Naive B cell (primary cell): ENCODE data around the gene CAMK2G. TPM values are rescaled to one million over a fixed set of nuclear protein-coding genes. Genes with fewer than 3 reads are reported as not detected.

Experiments used
- ATAC-seq, 2 donors: fragments of 150-1000 bp; cut with Tn5 transposase; 2 replicates each; pipeline ENCODE4 v1.10.0; 2021; ENCODE audit warnings: low read depth in 2 of 2, mild to moderate bottlenecking in 2 of 2, moderate library complexity in 2 of 2
- DNase-seq: peaks from one replicate; pipeline ENCODE4 v3.0.0; 2022
- H3K27ac Mint-ChIP-seq, 6 donors: one replicate each; pipeline ENCODE4 v1.8.0; 2020 to 2022; ENCODE audit warnings: mild to moderate bottlenecking in 6 of 6, mixed read lengths in 6 of 6, moderate library complexity in 5 of 6, inconsistent platforms in 2 of 6
- H3K27me3 Mint-ChIP-seq, 3 donors: one replicate each; pipeline ENCODE4 v1.8.0; 2021 to 2022; ENCODE audit warnings: mixed read lengths in 3 of 3, mild to moderate bottlenecking in 1 of 3
- H3K36me3 Mint-ChIP-seq, 2 donors: one replicate each; pipeline ENCODE4 v1.8.0; 2020 to 2022; ENCODE audit warnings: mixed read lengths in 2 of 2, inconsistent platforms in 1 of 2, mild to moderate bottlenecking in 1 of 2
- H3K4me1 Mint-ChIP-seq, 3 donors: one replicate each; pipeline ENCODE4 v1.8.0; 2020 to 2022; ENCODE audit warnings: mixed read lengths in 3 of 3, inconsistent platforms in 1 of 3, mild to moderate bottlenecking in 1 of 3, moderate library complexity in 1 of 3
- H3K4me3 Mint-ChIP-seq, 8 donors: one replicate each; pipeline ENCODE4 v1.8.0; 2020 to 2022; ENCODE audit warnings: mild to moderate bottlenecking in 8 of 8, mixed read lengths in 8 of 8, moderate library complexity in 8 of 8, inconsistent platforms in 2 of 8
- H3K9me3 Mint-ChIP-seq, 7 donors: one replicate each; pipeline ENCODE4 v1.8.0; 2020 to 2022; ENCODE audit warnings: mixed read lengths in 7 of 7, mild to moderate bottlenecking in 5 of 7, inconsistent platforms in 2 of 7, moderate library complexity in 1 of 7
- polyA plus RNA-seq, 6 donors: library from polyadenylated mRNA; unstranded; fragments of 300-500 nt; fragmentation: Illumina TruSeq; gene quantifications; one replicate each; pipeline ENCODE4 v1.2.3, GENCODE V29; 2021; ENCODE audit warnings: low read depth in 6 of 6

CAMK2G gene
- polyA plus RNA-seq, 6 donors from 2014 or later = 1.7 to 5.1 (median 3.6) TPM

DNA sequence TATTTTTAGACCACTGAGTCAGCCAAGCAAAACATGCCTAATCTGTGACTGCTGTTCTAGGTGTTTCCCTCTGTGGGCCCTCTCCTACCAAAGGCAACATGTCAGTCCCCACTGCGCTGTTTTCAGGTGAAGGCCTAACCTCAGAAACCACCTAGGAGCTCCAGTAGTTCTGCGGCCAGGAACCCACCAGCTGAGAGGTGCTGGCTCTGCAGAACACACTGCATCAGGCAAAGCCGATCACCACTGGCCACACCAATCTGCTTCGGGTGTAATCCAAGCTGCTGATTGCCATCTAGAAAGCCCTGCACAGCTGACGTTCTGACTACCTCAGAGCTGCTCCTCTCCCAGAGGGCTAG lies 14.9 kb downstream of the CAMK2G start:
- Mint-ChIP-seq H3K36me3 (peaks cover 4 to 7% of the 10 kb centered on the region in 2 donors), H3K9me3 (no peaks in the 10 kb centered on the region), H3K27ac (no peak overlapping the region), H3K4me3 (no peak overlapping the region), H3K27me3 (no peaks in the 10 kb centered on the region), H3K4me1 (peaks cover 4 to 26% (median 7%) of the 10 kb centered on the region in 3 donors)
- DNase-seq = no peak
- ATAC-seq = no peak

DNA sequence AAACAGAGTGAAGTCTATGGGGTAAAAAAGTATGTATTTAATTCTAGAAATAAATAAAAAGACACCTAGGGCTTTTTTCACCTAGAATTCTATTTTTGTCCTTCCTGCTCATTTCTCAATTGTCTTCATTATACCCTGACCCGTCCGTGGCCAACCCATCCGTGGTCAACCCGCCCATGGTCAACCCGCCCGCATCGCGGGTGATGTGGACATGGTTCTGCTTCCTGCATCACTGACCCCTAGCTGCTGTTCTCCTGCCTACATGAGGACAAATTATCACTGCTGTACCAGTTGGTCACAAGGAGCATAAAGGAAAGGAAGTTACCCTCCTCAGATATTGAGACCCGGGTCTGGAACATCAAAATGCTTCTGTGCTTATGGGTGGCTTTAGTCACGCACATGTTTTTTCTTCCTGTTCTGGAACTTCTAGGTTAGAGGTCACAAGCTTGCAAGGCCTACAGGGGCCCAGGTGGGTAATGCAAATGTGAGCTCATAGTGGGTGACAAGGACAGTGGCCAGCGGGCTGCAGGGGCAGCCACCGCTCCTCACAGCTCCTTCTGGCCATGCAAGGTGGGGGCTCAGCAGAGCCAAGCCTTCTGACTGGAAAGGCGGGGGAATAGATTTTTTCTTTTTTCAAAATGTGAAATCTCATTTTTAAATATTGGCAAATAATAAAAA lies 15.5 kb downstream of the CAMK2G start:
- H3K4me1 Mint-ChIP-seq = peaks cover 0 to 22% (median 4%) of the 10 kb centered on the region in 3 donors
- ATAC-seq (no peak), DNase-seq (no peak)
- H3K27me3 Mint-ChIP-seq = no peaks in the 10 kb centered on the region
- H3K36me3 Mint-ChIP-seq = peaks cover 4 to 7% of the 10 kb centered on the region in 2 donors
- H3K4me3 Mint-ChIP-seq = peak overlapping the region in 2 of 8 donors; percentile 48 to 52
- peak overlapping the region in 2 of 6 donors; percentile 59 to 94 for H3K27ac Mint-ChIP-seq
- no peaks in the 10 kb centered on the region for H3K9me3 Mint-ChIP-seq

DNA sequence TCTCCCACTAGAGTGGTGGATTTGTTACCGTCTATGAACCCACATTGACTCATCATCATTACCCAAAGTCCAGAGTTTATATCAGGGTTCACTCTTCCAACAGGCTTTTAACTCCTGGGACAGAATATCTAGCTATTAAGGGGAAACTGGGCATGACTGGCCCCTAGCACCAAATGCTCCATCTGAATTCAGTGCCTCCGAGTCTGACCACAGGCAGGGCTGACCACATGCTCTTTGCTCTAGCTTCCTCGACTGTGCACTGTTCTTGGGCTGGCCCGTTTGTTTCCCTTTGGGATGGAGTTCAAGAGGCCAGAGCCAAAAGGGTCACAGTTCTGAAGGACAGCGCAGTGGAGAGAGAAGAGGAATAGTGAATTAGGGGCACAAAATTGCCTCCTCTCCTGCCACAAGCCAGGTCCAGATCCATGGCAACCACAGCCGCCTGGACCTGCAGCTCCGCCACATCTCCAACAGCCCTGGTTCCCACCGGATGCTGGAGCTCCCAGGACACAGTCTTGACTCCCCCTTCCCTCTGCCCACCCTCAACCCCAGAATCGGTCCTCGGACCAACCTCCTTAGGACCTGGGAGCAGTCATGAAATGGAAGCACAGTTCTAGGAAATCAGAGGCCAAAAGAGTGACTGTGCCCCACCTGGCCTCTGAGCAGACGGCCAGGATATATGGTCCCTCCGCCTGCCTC lies 16.2 kb downstream of the CAMK2G start:
- Mint-ChIP-seq H3K4me3 (no peak overlapping the region), H3K27ac (peak overlapping the region in 3 of 6 donors; percentile 24 to 49 (median 47)), H3K36me3 (peaks cover 4 to 11% of the 10 kb centered on the region in 2 donors), H3K4me1 (peaks cover 0 to 15% (median 4%) of the 10 kb centered on the region in 3 donors), H3K9me3 (no peaks in the 10 kb centered on the region), H3K27me3 (no peaks in the 10 kb centered on the region)
- ATAC-seq (no peak), DNase-seq (no peak)

DNA sequence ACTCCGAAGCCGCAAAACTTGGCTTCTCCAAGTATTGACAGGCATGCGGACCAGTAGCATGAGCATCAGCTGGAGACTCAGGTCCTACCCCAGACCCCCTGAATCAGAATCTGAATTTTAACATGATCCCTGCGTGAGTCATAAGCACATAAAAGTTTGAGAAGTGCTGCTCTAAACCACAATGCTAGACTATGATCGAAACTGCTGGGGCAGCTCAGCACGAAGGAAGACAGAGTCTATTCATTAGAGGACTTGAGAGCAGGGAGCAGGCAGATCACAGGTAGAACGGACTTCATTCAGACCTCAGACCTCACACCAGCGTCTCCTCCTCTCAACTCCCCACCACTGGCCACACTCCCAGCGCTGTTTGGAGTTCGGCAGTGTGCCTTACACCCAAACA lies 16.9 kb downstream of the CAMK2G start:
- peaks cover 0 to 8% (median 7%) of the 10 kb centered on the region in 3 donors for H3K4me1 Mint-ChIP-seq
- no peak overlapping the region for H3K4me3 Mint-ChIP-seq
- H3K27ac Mint-ChIP-seq = peak overlapping the region in 3 of 6 donors; percentile 24 to 42 (median 38)
- ATAC-seq (no peak), DNase-seq (no peak)
- H3K27me3 Mint-ChIP-seq = no peaks in the 10 kb centered on the region
- H3K9me3 Mint-ChIP-seq = no peaks in the 10 kb centered on the region
- peaks cover 5 to 17% of the 10 kb centered on the region in 2 donors for H3K36me3 Mint-ChIP-seq

- Mint-ChIP-seq H3K36me3 (peaks cover 11 to 25% of the 10 kb centered on the region in 2 donors), H3K4me3 (no peak overlapping the region)
- no peak for ATAC-seq
Measured at GRCh38 chr10:73856261-73856660, 18.1 kb downstream of the CAMK2G start.

DNA sequence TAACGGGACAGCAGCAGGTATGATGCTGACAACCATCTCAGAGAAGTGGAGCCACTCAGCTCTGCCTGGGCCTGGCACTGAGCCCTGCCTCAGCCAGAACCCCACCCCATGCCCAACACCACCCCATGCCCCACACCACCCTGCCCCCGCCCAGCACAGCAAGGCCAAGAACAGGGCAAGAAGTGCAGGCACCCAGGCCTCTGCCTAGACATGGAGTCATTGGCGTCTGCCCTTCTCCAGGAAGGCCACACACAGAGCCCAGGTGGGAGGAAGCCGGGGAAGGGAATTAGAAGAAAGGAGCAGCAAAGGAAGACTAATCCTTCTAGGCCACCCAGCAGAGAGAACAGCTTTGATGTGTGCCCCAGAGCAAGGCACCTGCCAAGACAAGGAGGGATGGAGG lies 18.9 kb downstream of the CAMK2G start:
- Mint-ChIP-seq H3K4me3 (no peak overlapping the region), H3K36me3 (peaks cover 11 to 26% of the 10 kb centered on the region in 2 donors), H3K27ac (peak overlapping the region; percentile 37 to 92 (median 53))

More at GRCh38 chr10:73856261-73856660, 18.1 kb downstream of the CAMK2G start:
- Mint-ChIP-seq H3K4me1 (peaks cover 0 to 9% (median 7%) of the 10 kb centered on the region in 3 donors), H3K27ac (no peak overlapping the region), H3K27me3 (no peaks in the 10 kb centered on the region), H3K9me3 (no peaks in the 10 kb centered on the region)
- DNase-seq = no peak

DNA sequence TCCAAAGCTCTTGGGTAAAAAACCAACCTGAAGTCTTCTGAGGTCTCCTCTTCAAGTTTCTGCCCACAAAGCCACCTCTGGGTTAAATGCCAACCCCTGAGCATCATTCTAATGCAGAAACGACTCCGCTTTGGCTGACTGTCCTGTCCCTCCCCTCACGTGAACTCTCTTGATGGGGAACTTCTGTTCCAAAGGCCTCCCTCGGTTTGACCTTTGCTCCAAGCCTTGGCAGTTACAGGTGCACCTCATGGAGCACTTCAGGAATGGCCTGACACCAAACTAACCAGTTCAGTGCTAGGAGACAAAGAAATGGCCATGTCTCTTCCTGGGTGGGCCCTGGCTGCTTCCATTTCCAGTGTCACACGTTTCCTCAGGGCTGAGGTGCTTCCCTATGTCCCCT lies 20.0 kb downstream of the CAMK2G start:
- Mint-ChIP-seq H3K27ac (peak overlapping the region in 4 of 6 donors; percentile 15 to 54 (median 32)), H3K4me3 (peak overlapping the region in 1 of 8 donors; percentile 22), H3K27me3 (no peaks in the 10 kb centered on the region), H3K36me3 (peaks cover 11 to 24% of the 10 kb centered on the region in 2 donors), H3K4me1 (peaks cover 3 to 21% (median 8%) of the 10 kb centered on the region in 3 donors), H3K9me3 (no peaks in the 10 kb centered on the region)
- DNase-seq (no peak), ATAC-seq (no peak)

More for the DNA sequence above, 18.9 kb downstream of the CAMK2G start:
- no peaks in the 10 kb centered on the region for H3K9me3 Mint-ChIP-seq
- no peaks in the 10 kb centered on the region for H3K27me3 Mint-ChIP-seq
- peaks cover 0 to 11% (median 5%) of the 10 kb centered on the region in 3 donors for H3K4me1 Mint-ChIP-seq
- DNase-seq (no peak), ATAC-seq (no peak)

- H3K27me3 Mint-ChIP-seq = no peaks in the 10 kb centered on the region
- peaks cover 7 to 24% of the 10 kb centered on the region in 2 donors for H3K36me3 Mint-ChIP-seq
- no peak overlapping the region for H3K27ac Mint-ChIP-seq
- DNase-seq = no peak
- peaks cover 10 to 23% (median 14%) of the 10 kb centered on the region in 3 donors for H3K4me1 Mint-ChIP-seq
- ATAC-seq = no peak
- no peaks in the 10 kb centered on the region for H3K9me3 Mint-ChIP-seq
- H3K4me3 Mint-ChIP-seq = no peak overlapping the region
Measured at GRCh38 chr10:73853196-73853595, 21.2 kb downstream of the CAMK2G start.

GRCh38 chr10:73850863-73851461 lies 23.4 kb downstream of the CAMK2G start:
- H3K27ac Mint-ChIP-seq = peak overlapping the region; percentile 69 to 99 (median 82)
- DNase-seq (no peak), ATAC-seq (no peak)
- H3K36me3 Mint-ChIP-seq = peaks cover 7 to 31% of the 10 kb centered on the region in 2 donors
- H3K27me3 Mint-ChIP-seq = no peaks in the 10 kb centered on the region
- peaks cover 10 to 23% (median 14%) of the 10 kb centered on the region in 3 donors for H3K4me1 Mint-ChIP-seq
- no peaks in the 10 kb centered on the region for H3K9me3 Mint-ChIP-seq
- no peak overlapping the region for H3K4me3 Mint-ChIP-seq

GRCh38 chr10:73850211-73850610 lies 24.1 kb downstream of the CAMK2G start:
- Mint-ChIP-seq H3K9me3 (no peaks in the 10 kb centered on the region), H3K4me3 (no peak overlapping the region), H3K36me3 (peaks cover 7 to 39% of the 10 kb centered on the region in 2 donors), H3K27me3 (no peaks in the 10 kb centered on the region), H3K4me1 (peaks cover 10 to 23% (median 14%) of the 10 kb centered on the region in 3 donors), H3K27ac (peak overlapping the region in 5 of 6 donors; percentile 93 to 99 (median 97))
- DNase-seq (no peak), ATAC-seq (no peak)

DNA sequence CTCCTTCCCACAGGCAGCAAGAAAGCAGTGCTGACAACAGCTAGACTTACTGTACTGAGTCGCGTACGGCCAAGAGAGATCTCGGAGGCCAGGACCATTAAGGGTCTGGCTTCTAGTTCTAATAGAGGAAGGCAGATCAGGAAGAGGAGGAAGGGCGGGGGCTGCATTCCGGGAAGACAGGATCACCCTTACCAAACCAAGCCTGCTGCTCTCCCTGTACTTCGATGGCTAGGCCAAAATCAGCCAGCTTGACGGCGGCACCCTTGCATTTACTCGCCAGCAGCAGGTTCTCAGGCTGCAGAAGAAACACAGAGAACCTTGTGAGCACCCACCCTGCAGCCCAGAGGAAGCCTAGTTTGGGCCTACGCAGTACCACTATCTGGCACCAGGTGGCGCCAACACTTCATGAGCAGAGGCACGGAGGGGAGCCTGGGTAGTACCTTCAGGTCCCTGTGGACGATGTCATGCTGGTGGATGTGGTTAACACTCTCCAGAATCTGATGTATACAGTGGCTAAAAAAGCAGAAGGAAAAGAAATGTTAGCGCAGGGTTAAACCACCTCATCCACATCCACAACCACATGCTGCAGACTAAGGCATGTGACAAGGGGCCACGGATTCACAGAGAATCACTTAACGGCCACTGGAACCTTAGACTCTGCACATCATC lies 25.4 kb downstream of the CAMK2G start:
- H3K27ac Mint-ChIP-seq = peak overlapping the region; percentile 93 to 99 (median 98)
- H3K27me3 Mint-ChIP-seq = no peaks in the 10 kb centered on the region
- peak; percentile 90 for DNase-seq
- H3K9me3 Mint-ChIP-seq = no peaks in the 10 kb centered on the region
- H3K4me3 Mint-ChIP-seq = peak overlapping the region in 7 of 8 donors; percentile 10 to 73 (median 53)
- peaks cover 7 to 39% of the 10 kb centered on the region in 2 donors for H3K36me3 Mint-ChIP-seq
- ATAC-seq = peak; percentile 99 to 100
- peaks cover 10 to 23% (median 14%) of the 10 kb centered on the region in 3 donors for H3K4me1 Mint-ChIP-seq

- Mint-ChIP-seq H3K4me1 (peaks cover 8 to 23% (median 15%) of the 10 kb centered on the region in 3 donors), H3K9me3 (no peaks in the 10 kb centered on the region), H3K36me3 (peaks cover 9 to 32% of the 10 kb centered on the region in 2 donors), H3K27ac (peak overlapping the region in 3 of 6 donors; percentile 53 to 91 (median 59)), H3K4me3 (no peak overlapping the region), H3K27me3 (no peaks in the 10 kb centered on the region)
- no peak for ATAC-seq
- no peak for DNase-seq
Measured at GRCh38 chr10:73847031-73847430, 27.3 kb downstream of the CAMK2G start.

DNA sequence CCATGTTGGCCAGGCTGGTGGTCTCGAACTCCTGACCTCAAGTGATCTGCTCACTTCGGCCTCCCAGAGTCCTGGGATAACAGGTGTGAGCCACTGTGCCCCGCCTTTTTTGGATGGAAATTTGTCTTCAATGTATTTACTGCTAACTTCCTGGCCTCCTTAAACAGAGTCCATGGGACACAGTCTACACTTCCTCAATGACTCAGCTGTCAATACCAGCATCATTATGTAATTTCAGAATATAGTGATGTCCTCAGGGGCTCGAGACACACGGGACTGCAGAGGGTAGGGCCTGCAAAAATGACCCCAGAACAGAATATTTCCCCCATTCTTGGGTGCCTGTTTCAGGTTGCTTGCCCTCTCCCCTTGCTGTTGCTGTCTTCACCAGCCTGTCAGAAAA lies 31.1 kb downstream of the CAMK2G start:
- H3K36me3 Mint-ChIP-seq = peaks cover 12 to 22% of the 10 kb centered on the region in 2 donors
- DNase-seq = no peak
- H3K9me3 Mint-ChIP-seq = no peaks in the 10 kb centered on the region
- peak overlapping the region in 1 of 6 donors; percentile 24 for H3K27ac Mint-ChIP-seq
- ATAC-seq = no peak
- H3K27me3 Mint-ChIP-seq = no peaks in the 10 kb centered on the region
- no peak overlapping the region for H3K4me3 Mint-ChIP-seq
- H3K4me1 Mint-ChIP-seq = peaks cover 0 to 5% (median 0%) of the 10 kb centered on the region in 3 donors
